Sigmoid colon (tissue), 4 donors: ENCODE results near the gene OPCML.

ENCODE experiments used
- EP300 ChIP-seq, 4 donors: sonication (generic); formaldehyde crosslinking; IDR thresholded peaks; one replicate each; pipeline ENCODE4 v1.6.1; 2017; ENCODE audit warnings: antibody characterized with exemption in 4 of 4
- TF ChIP-seq, protein P1 (sequence below), 4 experiments: fragments of 450-650 bp in 3 of 4; fragments of 200-600 bp in 1 of 4; IDR thresholded peaks; one replicate each; pipeline ENCODE4 v1.5.1; 2016 to 2019; ENCODE audit warnings: antibody characterized with exemption in 4 of 4, mild to moderate bottlenecking in 3 of 4, moderate library complexity in 2 of 4

DNA sequence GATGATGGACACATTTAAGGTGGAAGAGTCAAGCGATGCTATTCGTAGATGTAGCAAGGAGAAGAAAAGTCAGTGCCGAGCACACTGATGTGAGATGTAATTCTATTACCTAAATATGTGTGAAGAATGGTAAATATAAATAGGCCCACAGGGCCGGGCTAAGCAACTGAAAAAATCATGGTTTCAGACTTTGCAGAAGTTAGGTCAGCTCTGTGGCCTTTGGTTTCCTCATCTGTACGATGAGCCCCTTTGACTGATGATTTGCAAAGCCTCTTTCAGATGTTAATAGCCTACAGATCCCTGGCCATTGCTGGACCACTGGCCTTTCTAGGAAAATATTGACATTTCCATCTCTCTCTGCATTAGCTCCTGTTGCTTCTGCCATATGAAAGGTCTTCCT, 570.8 kb downstream of the OPCML start:
- TF ChIP-seq, protein P1, sequence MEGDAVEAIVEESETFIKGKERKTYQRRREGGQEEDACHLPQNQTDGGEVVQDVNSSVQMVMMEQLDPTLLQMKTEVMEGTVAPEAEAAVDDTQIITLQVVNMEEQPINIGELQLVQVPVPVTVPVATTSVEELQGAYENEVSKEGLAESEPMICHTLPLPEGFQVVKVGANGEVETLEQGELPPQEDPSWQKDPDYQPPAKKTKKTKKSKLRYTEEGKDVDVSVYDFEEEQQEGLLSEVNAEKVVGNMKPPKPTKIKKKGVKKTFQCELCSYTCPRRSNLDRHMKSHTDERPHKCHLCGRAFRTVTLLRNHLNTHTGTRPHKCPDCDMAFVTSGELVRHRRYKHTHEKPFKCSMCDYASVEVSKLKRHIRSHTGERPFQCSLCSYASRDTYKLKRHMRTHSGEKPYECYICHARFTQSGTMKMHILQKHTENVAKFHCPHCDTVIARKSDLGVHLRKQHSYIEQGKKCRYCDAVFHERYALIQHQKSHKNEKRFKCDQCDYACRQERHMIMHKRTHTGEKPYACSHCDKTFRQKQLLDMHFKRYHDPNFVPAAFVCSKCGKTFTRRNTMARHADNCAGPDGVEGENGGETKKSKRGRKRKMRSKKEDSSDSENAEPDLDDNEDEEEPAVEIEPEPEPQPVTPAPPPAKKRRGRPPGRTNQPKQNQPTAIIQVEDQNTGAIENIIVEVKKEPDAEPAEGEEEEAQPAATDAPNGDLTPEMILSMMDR (IDR thresholded peaks at IDR 0.05): no peak
- no peak for TF ChIP-seq EP300 (IDR thresholded peaks at IDR 0.05)
